Stimulated activated CD8-positive, alpha-beta memory T cell treated with anti-CD3 and anti-CD28 coated beads, Interleukin-12 subunit alpha, Interleukin-12 subunit beta, amount 100 ng/mL, for 4 hours (primary cell): ENCODE measurements around the gene PLEKHA8.

Experiments used
- DNase-seq: peaks from one replicate; pipeline ENCODE4 v3.0.0-alpha.2; 2020; ENCODE audit warnings: low read depth

PLEKHA8 gene

GRCh38 chr7:30146127-30146612, 118.0 kb downstream of the PLEKHA8 start:
- no peak for DNase-seq

- DNase-seq = no peak
These were observed 119.0 kb downstream of the PLEKHA8 start for GRCh38 chr7:30147223-30147622.

DNA sequence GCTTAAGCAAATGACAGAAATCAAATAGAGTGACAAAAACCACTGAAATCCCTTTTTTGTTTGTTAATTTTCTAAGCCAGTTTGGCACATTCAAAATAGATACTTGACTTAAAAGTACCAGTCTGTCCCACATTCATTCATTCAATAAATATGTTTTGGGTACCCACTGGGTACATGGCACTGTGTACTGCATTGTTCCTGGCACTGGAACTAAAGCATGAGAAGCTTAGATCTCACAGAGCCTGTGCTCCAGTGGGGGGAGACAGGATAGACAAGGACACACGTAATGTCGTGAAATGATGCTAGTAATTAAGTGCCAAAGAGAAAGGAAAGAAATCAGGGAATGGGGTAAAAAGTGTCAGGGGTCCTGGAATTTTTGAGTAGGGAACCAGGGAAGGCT, 119.6 kb downstream of the PLEKHA8 start:
- no peak for DNase-seq

DNA sequence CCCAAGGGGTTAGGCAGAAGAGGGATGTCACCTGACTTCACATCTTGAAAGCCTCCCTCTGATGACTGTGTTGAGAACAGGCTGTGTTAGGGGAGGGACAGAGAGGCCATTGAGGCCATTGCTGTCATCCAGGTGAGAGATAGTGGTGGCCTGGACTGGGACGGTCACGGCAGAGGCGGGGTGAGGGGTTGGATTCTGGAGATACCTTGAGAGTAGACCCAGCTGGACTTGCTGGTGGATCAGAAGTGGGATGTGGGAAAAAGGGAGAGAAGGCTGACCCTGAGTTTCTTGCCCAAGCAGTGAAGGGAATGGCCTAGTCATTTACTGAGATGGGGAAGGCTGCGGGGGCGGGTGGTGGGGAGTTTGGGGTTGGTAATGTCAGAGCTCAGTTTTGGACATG, 120.2 kb downstream of the PLEKHA8 start:
- no peak for DNase-seq

DNA sequence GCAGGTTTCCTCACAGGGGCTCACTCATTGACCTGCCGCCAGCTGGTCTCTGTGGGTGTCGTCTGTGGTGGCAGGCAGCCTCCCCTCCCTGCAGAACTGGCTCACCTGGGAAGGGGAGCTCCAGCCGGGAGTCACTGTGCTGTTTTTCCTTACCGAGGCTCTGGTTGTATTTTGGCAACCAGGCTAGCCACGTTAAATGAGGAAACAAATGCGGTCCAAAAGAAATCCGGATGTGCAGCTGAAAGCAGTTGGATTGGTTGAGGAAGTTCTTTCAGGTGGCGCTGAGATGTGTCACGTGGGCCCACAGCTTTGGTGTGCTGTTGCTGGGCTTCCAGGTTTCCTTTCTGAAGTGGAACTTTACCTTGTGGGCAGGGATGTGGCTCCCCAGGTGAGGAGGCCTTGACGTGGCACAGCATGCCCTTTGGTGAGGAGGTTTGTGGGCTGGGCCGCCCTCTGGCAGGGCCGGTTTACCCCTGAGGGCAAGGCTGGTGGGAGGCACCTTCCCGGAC, 120.8 kb downstream of the PLEKHA8 start:
- no peak for DNase-seq

GRCh38 chr7:30149640-30150272, 121.5 kb downstream of the PLEKHA8 start:
- no peak for DNase-seq

GRCh38 chr7:30150711-30151110, 122.5 kb downstream of the PLEKHA8 start:
- no peak for DNase-seq

- DNase-seq = no peak
These were observed 125.9 kb downstream of the PLEKHA8 start for GRCh38 chr7:30154111-30154587.

- no peak for DNase-seq
These were observed 127.3 kb downstream of the PLEKHA8 start for GRCh38 chr7:30155481-30155880.

DNA sequence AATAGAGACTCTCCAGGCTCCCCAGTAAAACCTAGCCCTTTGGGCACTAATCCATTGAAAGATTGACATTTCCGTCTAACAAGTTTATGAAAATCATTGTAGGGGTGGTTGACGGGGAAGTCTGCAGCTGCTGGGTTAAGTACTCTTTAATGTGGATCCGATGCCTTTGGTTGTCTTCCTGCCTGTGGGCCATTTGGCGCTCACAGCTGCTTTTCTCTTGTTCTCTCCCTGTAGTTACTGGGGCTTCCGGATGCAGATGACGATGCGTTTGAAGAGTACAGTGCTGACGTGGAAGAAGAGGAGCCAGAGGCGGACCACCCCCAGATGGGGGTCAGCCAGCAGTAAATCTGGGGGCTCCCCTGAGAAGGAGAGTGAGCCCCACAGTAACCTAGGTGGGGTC, 129.0 kb downstream of the PLEKHA8 start:
- no peak for DNase-seq

- DNase-seq = no peak
These were observed 131.0 kb downstream of the PLEKHA8 start for GRCh38 chr7:30159163-30159562.

DNA sequence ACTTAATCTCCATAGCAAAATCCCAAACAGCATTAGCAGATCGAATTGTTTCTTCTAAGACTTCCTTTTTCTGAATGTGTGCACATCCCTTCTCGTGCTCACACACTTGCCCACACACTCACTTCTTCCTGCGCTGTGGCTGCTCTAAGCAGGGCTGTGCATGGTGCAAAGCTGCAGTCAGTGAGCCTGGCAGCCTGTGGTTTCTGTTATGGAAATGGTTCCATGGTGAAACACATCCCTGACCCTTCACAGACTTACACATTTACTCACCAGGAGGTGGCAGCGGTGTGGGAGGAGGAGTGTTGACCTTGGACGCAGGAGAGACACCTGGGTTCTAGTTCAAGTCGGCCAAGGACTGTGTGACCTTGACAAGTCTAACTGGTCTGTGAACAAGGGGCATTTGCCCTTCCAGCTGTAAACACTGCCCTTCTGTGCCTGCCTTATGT, 131.5 kb downstream of the PLEKHA8 start:
- DNase-seq = no peak

DNA sequence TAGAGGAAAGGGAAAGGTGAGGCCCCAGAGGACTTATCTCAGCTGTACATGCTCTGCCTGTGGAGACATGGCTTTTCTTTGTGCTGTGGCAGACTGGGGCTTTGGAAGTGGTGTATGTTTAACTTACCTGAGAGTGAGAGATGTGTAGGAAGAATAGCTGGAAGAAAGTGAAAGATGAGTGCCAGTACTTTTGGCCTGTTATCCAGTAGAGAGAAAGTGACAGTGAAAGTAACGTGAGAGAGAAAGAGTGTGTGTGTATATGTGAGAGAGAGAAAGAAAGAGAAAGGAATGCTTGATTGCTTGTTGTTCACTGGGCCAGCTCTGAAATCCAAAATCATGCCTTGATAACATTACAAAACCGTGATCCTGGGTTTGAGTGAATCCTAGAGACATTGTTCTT, 132.1 kb downstream of the PLEKHA8 start:
- no peak for DNase-seq

DNA sequence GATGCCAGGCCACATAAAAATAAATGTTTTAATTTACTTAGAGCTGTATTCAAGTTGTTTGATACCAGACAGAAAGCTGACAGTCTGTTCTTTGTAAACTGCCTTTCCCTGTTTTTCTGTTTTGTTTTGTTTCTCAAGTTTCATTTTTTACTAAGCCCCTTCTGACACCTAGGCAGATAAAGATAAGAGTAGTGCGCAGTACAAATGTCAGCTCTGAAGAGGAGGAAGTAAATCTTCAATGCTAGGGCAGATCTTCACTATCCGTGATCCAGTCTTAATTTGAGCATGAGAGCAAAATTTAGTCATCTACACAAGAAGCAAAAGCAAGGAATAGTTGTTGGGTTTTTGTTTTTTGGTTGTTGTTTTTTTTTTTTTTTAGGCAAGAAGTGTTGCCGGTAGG, 133.9 kb downstream of the PLEKHA8 start:
- no peak for DNase-seq

DNA sequence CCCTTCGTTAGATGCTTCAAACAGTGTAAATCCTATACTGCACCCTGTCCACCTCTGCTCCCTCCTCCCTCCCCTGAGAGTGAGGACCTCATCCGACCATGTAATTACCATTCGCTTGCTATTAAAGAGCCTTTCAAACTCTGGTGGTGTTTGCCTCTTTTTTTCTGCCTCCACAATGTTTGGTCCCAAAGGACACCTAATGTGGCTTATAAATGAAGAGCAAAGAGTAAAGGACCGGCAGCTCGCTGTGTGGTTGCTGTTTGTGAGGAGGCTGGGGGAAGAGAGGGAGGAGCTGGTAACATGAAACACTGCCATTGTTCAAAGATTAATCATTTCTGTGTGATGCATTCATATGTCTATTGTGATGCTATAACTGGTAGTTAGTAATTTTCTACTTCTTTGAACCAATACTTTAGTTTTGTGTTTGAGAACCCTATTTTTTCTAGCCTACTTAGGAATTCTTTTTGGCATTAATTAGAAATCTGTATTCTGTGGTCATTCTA, 134.5 kb downstream of the PLEKHA8 start:
- no peak for DNase-seq

- no peak for DNase-seq
These were observed 135.2 kb downstream of the PLEKHA8 start for GRCh38 chr7:30163231-30163894.

DNA sequence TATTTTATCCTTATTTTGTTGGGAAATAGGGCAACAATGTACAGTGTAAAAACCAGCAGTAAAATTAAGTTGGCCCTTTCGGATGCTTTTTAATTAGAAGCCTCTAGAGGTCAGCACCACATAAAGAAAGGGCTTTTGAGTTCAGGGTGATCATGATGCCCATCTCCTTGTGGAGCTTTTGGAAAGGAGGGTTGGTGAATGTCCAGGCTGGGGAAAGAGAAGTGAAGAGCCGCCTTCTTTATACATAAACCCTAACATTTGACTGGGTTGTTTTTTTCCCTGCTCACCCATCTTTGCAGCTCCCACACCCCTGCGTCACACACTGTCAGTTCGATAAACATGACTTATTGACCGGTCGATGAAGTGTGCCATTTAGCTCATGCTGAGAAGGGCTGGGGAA, 136.4 kb downstream of the PLEKHA8 start:
- DNase-seq = no peak

DNA sequence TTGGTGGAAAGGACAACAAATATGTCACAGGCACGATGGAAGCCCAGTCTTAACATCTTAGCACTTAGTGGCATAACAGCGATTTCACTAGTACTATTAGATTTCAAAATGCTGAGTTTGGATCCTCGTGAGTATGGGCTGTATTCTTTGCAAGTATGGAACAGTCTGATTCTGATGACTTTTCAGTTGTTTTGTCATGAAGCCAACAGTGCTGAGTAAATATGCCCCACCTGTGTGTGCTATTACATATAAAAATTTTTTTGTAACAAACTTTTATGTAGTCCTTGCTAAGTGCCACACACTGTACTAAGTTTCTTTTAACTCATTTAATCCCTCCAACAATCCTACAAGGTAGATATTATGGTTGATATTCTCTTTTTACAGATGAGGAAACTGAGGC, 137.4 kb downstream of the PLEKHA8 start:
- no peak for DNase-seq

GRCh38 chr7:30166155-30166840, 138.1 kb downstream of the PLEKHA8 start:
- DNase-seq = no peak

- DNase-seq = no peak
These were observed 138.6 kb downstream of the PLEKHA8 start for GRCh38 chr7:30166841-30167235.

DNA sequence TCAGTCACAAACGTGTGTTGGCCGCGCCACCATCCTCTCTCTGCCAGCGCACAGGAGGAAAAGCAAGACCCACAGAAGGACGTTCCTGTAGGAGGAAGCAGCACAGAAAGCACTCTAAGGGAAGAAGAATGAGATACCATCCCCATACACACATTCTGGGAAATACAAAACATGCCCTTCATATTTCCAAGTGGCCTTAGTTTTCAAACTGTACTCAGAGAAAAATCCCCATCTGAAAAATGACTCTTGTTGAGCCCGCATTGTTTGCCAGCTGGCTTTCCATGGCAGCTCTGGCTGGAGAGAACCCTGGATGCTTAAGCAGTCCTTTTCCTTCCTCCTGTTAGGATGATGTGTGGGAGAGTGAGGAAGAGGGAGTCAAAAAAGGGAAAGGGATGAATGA, 139.7 kb downstream of the PLEKHA8 start:
- DNase-seq = no peak

- DNase-seq = no peak
These were observed 140.8 kb downstream of the PLEKHA8 start for GRCh38 chr7:30168835-30169573.
